Skeletal muscle satellite cell (primary cell): ENCODE results near the gene SMPD2.
A peak's percentile ranks its signal among the peaks of the same experiment; 100 is the strongest.

Experiments
- H3K27me3 ChIP-seq: 2 replicates; pipeline ENCODE4 v1.7.0; 2013; ENCODE audit warnings: low read length; ENCODE audit not compliant: control insufficient read depth, insufficient read depth
- H3K36me3 ChIP-seq: 2 replicates; pipeline ENCODE4 v1.7.0; 2013; ENCODE audit warnings: mild to moderate bottlenecking, control low read depth, low read length; ENCODE audit not compliant: insufficient read depth
- H3K4me1 ChIP-seq: 2 replicates; pipeline ENCODE4 v1.7.0; 2013; ENCODE audit warnings: low read length; ENCODE audit not compliant: control insufficient read depth, insufficient read depth
- H3K4me2 ChIP-seq: 2 replicates; pipeline ENCODE4 v1.7.0; 2013; ENCODE audit warnings: mild to moderate bottlenecking, low read length
- H3K4me3 ChIP-seq: 2 replicates; pipeline ENCODE4 v1.7.0; 2013; ENCODE audit warnings: low read length
- H3K9ac ChIP-seq: 2 replicates; pipeline ENCODE4 v1.7.0; 2013; ENCODE audit warnings: mild to moderate bottlenecking, low read depth, low read length, moderate library complexity
- H3K9me3 ChIP-seq: replicated peaks from 2 replicates; pipeline ENCODE4 v1.7.0; 2013; ENCODE audit warnings: mild to moderate bottlenecking, control low read depth, low read length

Gene SMPD2

DNA sequence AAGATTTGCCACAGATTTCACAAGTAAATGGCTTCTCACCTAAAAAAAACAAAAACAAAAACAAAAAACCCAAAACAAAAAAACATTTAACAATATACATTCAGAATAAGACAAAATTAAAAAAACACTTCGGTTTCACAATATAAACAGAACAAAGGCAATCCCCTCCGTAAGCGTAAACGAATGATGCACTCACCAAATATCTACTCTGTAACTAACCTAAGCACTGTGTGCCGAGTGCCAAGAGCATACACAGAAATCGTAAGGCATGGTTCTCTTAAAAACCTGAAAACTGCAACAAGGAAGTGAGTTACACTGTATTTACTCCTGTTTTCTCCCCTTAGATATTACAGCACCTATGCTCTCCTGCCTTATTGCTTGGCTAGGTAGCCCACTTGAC is 27.2 kb downstream of the SMPD2 start:
- Histone ChIP-seq H3K27me3 (no peaks in the 10 kb centered on the region), H3K4me3 (no peak overlapping the region), H3K9me3 (no peaks in the 10 kb centered on the region), H3K9ac (no peak overlapping the region), H3K4me2 (no peak overlapping the region), H3K4me1 (no peaks in the 10 kb centered on the region), H3K36me3 (peaks cover 64% of the 10 kb centered on the region)

- Histone ChIP-seq H3K27me3 (no peaks in the 10 kb centered on the region), H3K9ac (no peak overlapping the region), H3K4me3 (no peak overlapping the region), H3K4me2 (no peak overlapping the region), H3K4me1 (no peaks in the 10 kb centered on the region), H3K36me3 (peaks cover 74% of the 10 kb centered on the region), H3K9me3 (no peaks in the 10 kb centered on the region)
Observed at GRCh38 chr6:109469591-109470189, 29.2 kb downstream of the SMPD2 start.

GRCh38 chr6:109471105-109471810 is 30.7 kb downstream of the SMPD2 start:
- no peaks in the 10 kb centered on the region for H3K4me1 ChIP-seq
- H3K4me3 ChIP-seq: no peak overlapping the region
- no peak overlapping the region for H3K4me2 ChIP-seq
- no peaks in the 10 kb centered on the region for H3K9me3 ChIP-seq
- no peak overlapping the region for H3K9ac ChIP-seq
- H3K36me3 ChIP-seq: peaks cover 73% of the 10 kb centered on the region
- no peaks in the 10 kb centered on the region for H3K27me3 ChIP-seq

DNA sequence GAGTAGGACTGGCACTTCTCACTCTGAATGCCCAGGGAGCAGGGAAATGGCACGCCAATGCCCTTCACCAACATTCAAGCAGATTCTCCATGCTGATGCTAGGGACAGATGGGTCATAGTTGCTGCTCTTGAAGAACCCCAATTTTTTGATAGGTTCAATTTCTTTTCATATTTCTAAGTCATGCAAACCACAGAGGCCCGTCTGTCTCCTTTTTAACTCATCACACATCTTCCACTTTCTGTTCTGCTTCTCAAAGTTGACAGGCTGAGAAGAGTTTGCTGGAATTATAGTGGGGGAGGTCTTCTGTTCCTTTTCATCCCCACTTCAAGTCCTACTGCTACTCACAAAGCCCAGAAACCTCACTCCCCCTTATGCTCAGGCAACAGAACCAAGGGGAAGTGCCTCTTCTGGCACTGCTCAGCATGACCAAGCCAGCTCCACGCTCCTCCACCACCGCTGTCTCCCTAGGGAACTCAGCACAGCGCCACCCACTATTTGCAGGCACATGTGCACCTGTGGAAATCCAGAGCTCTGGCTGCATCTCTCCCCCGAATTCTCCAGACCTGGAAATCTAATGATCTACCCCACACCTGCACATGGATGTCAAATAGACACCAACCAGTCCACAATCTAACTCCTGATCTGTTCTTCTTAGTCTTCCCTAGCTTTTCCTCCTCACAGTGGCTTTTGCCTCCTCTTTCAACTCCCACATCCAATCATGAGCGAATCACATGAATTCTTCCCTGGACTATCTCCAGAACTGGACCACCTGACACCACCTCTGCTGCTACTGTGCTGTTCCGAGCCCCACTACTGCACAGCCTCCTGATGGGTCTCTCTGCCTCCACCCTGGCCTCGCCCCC is 31.8 kb downstream of the SMPD2 start:
- Histone ChIP-seq H3K4me1 (no peaks in the 10 kb centered on the region), H3K9me3 (no peaks in the 10 kb centered on the region), H3K27me3 (no peaks in the 10 kb centered on the region), H3K4me2 (no peak overlapping the region), H3K4me3 (no peak overlapping the region), H3K9ac (no peak overlapping the region), H3K36me3 (peaks cover 73% of the 10 kb centered on the region)

DNA sequence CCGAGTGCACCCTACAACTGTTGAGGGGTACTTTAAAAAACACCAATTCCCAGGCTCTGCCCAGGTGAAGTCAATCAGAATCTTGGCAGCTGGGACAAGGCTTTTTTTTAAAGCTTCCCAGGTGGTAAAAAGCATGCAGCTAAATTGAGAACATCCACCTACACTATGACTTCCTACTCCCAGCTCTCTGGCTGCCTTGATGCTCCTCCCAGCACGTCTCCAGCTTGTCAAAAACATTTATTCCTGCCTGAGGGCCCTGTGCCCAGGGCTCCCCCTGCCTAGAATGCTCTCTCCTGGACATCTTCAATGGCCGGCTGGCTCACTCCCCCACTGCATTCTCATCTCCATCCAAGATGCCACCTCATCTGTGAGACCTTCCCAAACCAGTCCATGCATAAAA is 32.6 kb downstream of the SMPD2 start:
- no peak overlapping the region for H3K9ac ChIP-seq
- no peak overlapping the region for H3K4me2 ChIP-seq
- H3K9me3 ChIP-seq: no peaks in the 10 kb centered on the region
- no peak overlapping the region for H3K4me3 ChIP-seq
- H3K36me3 ChIP-seq: peaks cover 67% of the 10 kb centered on the region
- H3K27me3 ChIP-seq: no peaks in the 10 kb centered on the region
- peaks cover 5% of the 10 kb centered on the region for H3K4me1 ChIP-seq

DNA sequence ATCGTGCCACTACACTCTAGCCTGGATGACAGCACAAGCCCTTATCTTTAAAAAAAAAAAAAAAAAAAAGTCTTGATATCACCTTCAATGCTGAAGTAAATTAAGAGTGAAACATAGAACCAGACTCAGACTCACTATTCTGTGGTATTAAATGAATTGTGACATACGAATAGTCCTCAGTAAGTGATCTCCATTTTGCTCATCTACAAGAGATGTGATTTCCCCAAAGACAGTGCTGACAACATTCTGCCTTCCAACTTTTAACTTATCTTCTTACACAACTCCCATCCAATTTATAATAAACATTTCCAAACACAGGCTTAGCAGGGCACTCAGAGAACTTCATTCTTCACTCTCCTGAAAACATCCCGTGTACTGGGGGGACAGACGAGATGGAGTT is 34.5 kb downstream of the SMPD2 start:
- Histone ChIP-seq H3K27me3 (no peaks in the 10 kb centered on the region), H3K9ac (no peak overlapping the region), H3K4me3 (no peak overlapping the region), H3K36me3 (peaks cover 65% of the 10 kb centered on the region), H3K4me1 (peaks cover 11% of the 10 kb centered on the region), H3K9me3 (no peaks in the 10 kb centered on the region), H3K4me2 (no peak overlapping the region)

DNA sequence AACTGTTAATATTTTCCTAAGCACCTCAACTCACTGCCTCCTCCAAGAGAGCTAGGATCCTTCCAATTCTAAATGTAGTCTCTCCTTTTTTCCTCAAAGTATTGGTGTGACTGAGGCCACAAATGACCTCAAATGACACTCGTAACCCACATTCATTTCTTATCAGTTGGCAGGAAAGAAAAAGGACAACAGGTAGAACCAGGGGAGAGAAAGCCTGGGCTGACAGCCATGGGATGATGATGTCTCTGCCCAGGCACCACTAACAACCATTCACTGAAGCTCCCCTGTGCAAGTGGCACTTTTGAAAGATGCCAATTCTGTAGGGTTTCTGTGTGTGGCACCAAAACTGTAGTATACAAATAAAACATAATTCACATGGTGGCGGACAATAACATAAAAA is 35.1 kb downstream of the SMPD2 start:
- H3K27me3 ChIP-seq: no peaks in the 10 kb centered on the region
- H3K36me3 ChIP-seq: peaks cover 64% of the 10 kb centered on the region
- peaks cover 15% of the 10 kb centered on the region for H3K4me1 ChIP-seq
- no peaks in the 10 kb centered on the region for H3K9me3 ChIP-seq
- H3K9ac ChIP-seq: no peak overlapping the region
- no peak overlapping the region for H3K4me2 ChIP-seq
- no peak overlapping the region for H3K4me3 ChIP-seq

GRCh38 chr6:109477184-109477583 is 36.7 kb downstream of the SMPD2 start:
- no peak overlapping the region for H3K4me2 ChIP-seq
- no peak overlapping the region for H3K9ac ChIP-seq
- peaks cover 28% of the 10 kb centered on the region for H3K4me1 ChIP-seq
- H3K27me3 ChIP-seq: no peaks in the 10 kb centered on the region
- no peaks in the 10 kb centered on the region for H3K9me3 ChIP-seq
- no peak overlapping the region for H3K4me3 ChIP-seq
- H3K36me3 ChIP-seq: peaks cover 63% of the 10 kb centered on the region

DNA sequence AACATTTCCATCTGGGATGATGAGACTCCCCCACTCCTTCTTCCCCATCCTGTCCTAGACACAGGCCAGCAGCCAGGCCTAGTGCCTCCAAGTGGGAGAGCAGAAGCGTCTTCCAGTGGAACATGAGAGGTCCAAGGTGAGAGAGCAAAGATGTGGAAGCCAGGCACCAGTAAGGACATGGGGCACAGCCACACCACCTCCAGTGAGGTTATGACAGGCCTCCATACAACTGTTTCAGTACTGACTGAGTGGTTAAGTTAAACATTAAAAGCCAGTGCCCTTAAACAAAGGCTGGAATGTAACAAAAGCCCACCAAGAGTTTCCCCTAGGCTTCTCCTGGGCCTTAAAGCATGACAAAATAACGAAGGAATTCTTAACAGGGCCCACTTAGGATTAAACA is 37.2 kb downstream of the SMPD2 start:
- Histone ChIP-seq H3K27me3 (no peaks in the 10 kb centered on the region), H3K4me3 (no peak overlapping the region), H3K36me3 (peaks cover 57% of the 10 kb centered on the region), H3K4me1 (peaks cover 30% of the 10 kb centered on the region), H3K9ac (no peak overlapping the region), H3K4me2 (no peak overlapping the region), H3K9me3 (no peaks in the 10 kb centered on the region)

GRCh38 chr6:109478222-109478805 is 37.8 kb downstream of the SMPD2 start:
- Histone ChIP-seq H3K27me3 (no peaks in the 10 kb centered on the region), H3K36me3 (peaks cover 51% of the 10 kb centered on the region), H3K4me2 (peak overlapping the region; percentile 69), H3K4me1 (peaks cover 30% of the 10 kb centered on the region), H3K9me3 (no peaks in the 10 kb centered on the region), H3K9ac (no peak overlapping the region), H3K4me3 (no peak overlapping the region)

DNA sequence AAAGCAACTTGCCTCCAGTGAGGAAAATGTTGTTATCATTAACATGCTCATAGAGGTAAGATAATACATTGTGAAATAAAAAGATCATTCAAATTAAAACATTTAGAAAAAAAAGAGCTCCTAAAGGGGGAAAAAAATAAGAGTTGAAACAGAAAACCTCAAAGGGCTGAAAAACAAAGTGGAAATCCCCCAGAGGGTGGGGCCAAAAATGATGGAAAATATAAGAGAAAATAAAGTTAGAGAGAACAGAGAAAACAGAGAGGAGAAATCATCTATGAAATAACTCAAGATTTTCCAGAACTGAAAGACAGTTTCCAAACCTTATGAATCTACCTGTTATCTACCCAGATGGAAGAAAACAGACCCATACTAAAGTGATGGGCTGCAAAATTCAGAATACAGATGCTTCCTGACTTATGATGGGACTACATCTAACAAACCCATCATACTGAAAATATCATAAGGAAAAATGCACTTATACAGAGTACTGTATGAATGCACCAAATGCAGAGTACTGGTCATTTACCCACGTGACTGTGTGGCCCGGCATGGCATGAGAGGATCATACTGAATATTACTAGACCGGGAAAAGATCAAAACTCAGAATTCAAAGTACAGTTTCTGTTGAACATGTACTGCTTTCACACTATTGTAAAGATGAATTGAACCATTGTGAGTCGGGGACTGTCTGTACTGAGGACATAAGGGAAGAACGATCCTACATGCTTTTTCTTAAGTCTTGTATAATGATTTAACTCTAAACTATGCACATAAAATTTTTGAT is 38.5 kb downstream of the SMPD2 start:
- H3K9ac ChIP-seq: peak overlapping the region; percentile 29
- no peaks in the 10 kb centered on the region for H3K9me3 ChIP-seq
- H3K4me2 ChIP-seq: peak overlapping the region; percentile 69
- H3K36me3 ChIP-seq: peaks cover 46% of the 10 kb centered on the region
- peak overlapping the region; percentile 40 for H3K4me3 ChIP-seq
- no peaks in the 10 kb centered on the region for H3K27me3 ChIP-seq
- H3K4me1 ChIP-seq: peaks cover 30% of the 10 kb centered on the region
